Activated CD8-positive, alpha-beta memory T cell treated with anti-CD3 and anti-CD28 coated beads for 36 hours (primary cell): ENCODE data around the gene RPLP2. TPM values are rescaled to one million over a fixed set of nuclear protein-coding genes. Genes with fewer than 3 reads are reported as not detected.

ENCODE experiments used
- CTCF ChIA-PET: fragments of 350-600 bp; sonication (Branson Sonifier 250); formaldehyde crosslinking; loops from one replicate; lab custom pipeline; 2021; ENCODE audit warnings: antibody characterized with exemption; lab: Charles Lee
- POLR2A ChIA-PET: fragments of 350-600 bp; sonication (Branson Sonifier 250); formaldehyde crosslinking; loops from one replicate; lab custom pipeline; 2021; ENCODE audit warnings: antibody characterized with exemption; lab: Charles Lee
- total RNA-seq, 2 experiments: library from RNA; stranded (reverse); gene quantifications; one replicate each; pipeline ENCODE4 v1.2.3, GENCODE V29; 2021

RPLP2 gene
- total RNA-seq, 2 experiments from 2014 or later = 2,602 to 2,630 TPM

DNA sequence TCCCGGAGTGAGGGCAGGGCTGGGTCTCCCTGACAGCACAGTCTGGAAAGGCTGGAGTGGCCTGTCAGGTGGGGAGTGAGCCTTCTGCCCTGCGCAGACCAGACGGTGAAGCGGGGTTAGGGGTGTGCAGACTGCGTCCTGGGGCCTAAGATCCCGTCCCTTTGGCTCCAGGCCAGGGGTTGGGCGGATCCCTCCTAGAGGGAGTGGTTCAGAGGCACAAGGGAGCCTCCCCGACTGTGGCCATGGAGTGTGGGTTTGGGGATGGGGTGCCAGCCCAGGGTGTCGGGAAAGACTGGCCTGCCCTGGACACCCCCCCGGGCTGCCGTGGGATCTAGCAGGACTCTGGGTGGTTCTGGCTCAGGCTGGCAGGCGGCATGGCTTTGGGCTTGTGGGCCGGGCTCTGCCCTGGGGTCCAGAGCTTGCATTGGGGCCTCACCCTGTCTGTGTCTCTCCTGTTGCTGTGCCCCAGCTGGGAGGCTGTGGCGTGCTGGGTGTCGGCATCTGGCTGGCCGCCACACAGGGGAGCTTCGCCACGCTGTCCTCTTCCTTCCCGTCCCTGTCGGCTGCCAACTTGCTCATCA, 52.4 kb downstream of the RPLP2 start:
- POLR2A ChIA-PET = no interaction called here
- CTCF ChIA-PET = interaction anchor here (2.1 kb wide), 1 partner anchor 14 kb away, joined by 8 read pairs; no protein-coding TSS in a partner anchor

Other genes starting within 250 kb of the RPLP2 start
- under 1 TPM; 0.75 to 0.89 TPM for gene LMNTD2, start 249.2 kb upstream of the RPLP2 start, total RNA-seq
- 10 to 100 TPM; 19.8 to 21.2 TPM for gene RASSF7, start 249.0 kb upstream of the RPLP2 start, total RNA-seq
- gene PHRF1, start 233.5 kb upstream of the RPLP2 start, total RNA-seq = 10 to 100 TPM; 46.0 to 47.4 TPM
- gene IRF7, start 194.0 kb upstream of the RPLP2 start, total RNA-seq = 1 to 10 TPM; 7.6 to 9.5 TPM
- not detected for gene CDHR5, start 185.0 kb upstream of the RPLP2 start, total RNA-seq
- gene SCT, start 182.8 kb upstream of the RPLP2 start, total RNA-seq = not detected
- gene DRD4, start 172.7 kb upstream of the RPLP2 start, total RNA-seq = under 1 TPM; 0.29 to 0.30 TPM
- gene DEAF1, start 114.7 kb upstream of the RPLP2 start, total RNA-seq = 10 to 100 TPM; 55.6 to 58.7 TPM
- gene TMEM80, start 114.2 kb upstream of the RPLP2 start, total RNA-seq = 10 to 100 TPM in 1 of 2 experiments, 1 to 10 TPM in 1; 8.9 to 11.2 TPM
- 10 to 100 TPM; 12.6 to 14.3 TPM for gene EPS8L2, start 103.7 kb upstream of the RPLP2 start, total RNA-seq
- gene TALDO1, start 62.5 kb upstream of the RPLP2 start, total RNA-seq = 100 to 1,000 TPM; 270 to 286 TPM
- 10 to 100 TPM; 52.6 to 60.4 TPM for gene GATD1, start 32.5 kb upstream of the RPLP2 start, total RNA-seq
- 1 to 10 TPM; 1.3 to 1.4 TPM for gene CEND1, start 19.9 kb upstream of the RPLP2 start, total RNA-seq
- gene SLC25A22, start 11.7 kb upstream of the RPLP2 start, total RNA-seq = 10 to 100 TPM; 81.1 to 83.9 TPM
- 10 to 100 TPM; 32.7 TPM for gene PIDD1, start 4.7 kb upstream of the RPLP2 start, total RNA-seq
- 10 to 100 TPM; 38.5 to 44.3 TPM for gene PNPLA2, start 8.9 kb downstream of the RPLP2 start, total RNA-seq
- 1 to 10 TPM; 2.9 to 3.4 TPM for gene CRACR2B, start 18.0 kb downstream of the RPLP2 start, total RNA-seq
- gene CD151, start 23.0 kb downstream of the RPLP2 start, total RNA-seq = 10 to 100 TPM; 70.2 to 72.8 TPM
- 100 to 1,000 TPM; 150 to 151 TPM for gene POLR2L, start 32.6 kb downstream of the RPLP2 start, total RNA-seq
- gene TSPAN4, start 32.9 kb downstream of the RPLP2 start, total RNA-seq = 10 to 100 TPM in 1 of 2 experiments, 1 to 10 TPM in 1; 9.4 to 12.7 TPM
- gene CHID1, start 100.8 kb downstream of the RPLP2 start, total RNA-seq = 10 to 100 TPM; 96.5 to 99.0 TPM
- gene AP2A2, start 115.9 kb downstream of the RPLP2 start, total RNA-seq = 10 to 100 TPM; 37.8 to 38.3 TPM
- not detected for gene MUC6, start 226.8 kb downstream of the RPLP2 start, total RNA-seq